ENCODE results near the gene MED13L.

Gene MED13L

DNA sequence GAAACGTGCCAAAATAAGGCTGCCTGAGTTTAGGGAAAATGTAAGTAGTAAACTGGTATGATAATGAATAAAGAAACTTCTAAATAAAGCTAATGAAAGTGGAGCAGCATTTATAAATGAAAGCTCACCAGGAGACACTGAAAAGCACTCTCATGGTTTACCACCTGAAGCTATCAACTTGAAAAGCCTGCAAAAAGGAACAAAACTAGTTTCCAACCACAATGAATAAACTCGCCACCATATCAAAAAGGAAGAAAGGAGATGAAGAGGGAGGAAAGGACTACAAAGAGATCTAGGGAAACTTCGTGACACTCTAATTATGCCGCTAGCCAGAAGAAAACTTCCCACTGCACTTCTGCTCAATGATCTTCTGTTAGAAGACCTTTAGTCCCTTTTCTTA is 66.7 kb downstream of the MED13L start:
- TF ChIP-seq FOXM1 (IDR thresholded peaks at IDR 0.05; ENCODE audit: borderline replicate concordance): no peak
- no peak for TF ChIP-seq ZNF384 (IDR thresholded peaks at IDR 0.05)
- no peak for TF ChIP-seq FOXK2 (IDR thresholded peaks at IDR 0.05)
- TF ChIP-seq, protein P1, sequence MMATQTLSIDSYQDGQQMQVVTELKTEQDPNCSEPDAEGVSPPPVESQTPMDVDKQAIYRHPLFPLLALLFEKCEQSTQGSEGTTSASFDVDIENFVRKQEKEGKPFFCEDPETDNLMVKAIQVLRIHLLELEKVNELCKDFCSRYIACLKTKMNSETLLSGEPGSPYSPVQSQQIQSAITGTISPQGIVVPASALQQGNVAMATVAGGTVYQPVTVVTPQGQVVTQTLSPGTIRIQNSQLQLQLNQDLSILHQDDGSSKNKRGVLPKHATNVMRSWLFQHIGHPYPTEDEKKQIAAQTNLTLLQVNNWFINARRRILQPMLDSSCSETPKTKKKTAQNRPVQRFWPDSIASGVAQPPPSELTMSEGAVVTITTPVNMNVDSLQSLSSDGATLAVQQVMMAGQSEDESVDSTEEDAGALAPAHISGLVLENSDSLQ (IDR thresholded peaks at IDR 0.05): no peak
- TF ChIP-seq L3MBTL2 (conservative IDR thresholded peaks at IDR 0.05): no peak
- CTCF ChIA-PET: interaction anchor here (0.6 kb wide), 1 partner anchor 110 kb away, joined by 11 read pairs; no protein-coding TSS in a partner anchor
- DNase-seq (ENCODE audit: extremely low spot score): no peak
- POLR2A ChIA-PET: no interaction called here

DNA sequence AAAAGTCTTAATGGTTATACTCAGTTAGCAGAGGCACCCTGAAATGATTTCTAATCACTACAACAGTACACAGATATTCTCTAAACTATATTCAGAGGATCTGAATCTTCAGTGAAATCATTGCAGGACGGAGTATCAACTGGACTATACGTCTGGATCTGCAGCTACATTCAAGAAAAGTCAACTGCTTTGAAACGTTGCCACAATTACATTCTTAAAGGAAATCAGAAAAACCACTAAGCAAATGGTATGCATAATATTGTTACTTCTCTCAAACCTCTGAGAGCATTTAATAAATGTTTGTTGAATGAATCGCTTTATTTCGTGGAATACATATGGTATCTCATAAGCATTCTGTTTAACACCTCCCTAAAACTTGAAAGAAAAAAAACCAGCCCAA is 67.4 kb downstream of the MED13L start:
- ChIA-PET POLR2A (no interaction called here), CTCF (no interaction called here)
- DNase-seq (ENCODE audit: extremely low spot score): no peak
- TF ChIP-seq L3MBTL2 (conservative IDR thresholded peaks at IDR 0.05) (no peak), LEF1 (IDR thresholded peaks at IDR 0.05; ENCODE audit: borderline replicate concordance) (no peak), ARNT (IDR thresholded peaks at IDR 0.05) (no peak), CTBP1 (IDR thresholded peaks at IDR 0.05; ENCODE audit: borderline replicate concordance) (no peak), TARDBP (IDR thresholded peaks at IDR 0.05) (no peak), HDGF (IDR thresholded peaks at IDR 0.05; ENCODE audit: borderline replicate concordance) (no peak), FOXA1 (IDR thresholded peaks at IDR 0.05) (no peak)

DNA sequence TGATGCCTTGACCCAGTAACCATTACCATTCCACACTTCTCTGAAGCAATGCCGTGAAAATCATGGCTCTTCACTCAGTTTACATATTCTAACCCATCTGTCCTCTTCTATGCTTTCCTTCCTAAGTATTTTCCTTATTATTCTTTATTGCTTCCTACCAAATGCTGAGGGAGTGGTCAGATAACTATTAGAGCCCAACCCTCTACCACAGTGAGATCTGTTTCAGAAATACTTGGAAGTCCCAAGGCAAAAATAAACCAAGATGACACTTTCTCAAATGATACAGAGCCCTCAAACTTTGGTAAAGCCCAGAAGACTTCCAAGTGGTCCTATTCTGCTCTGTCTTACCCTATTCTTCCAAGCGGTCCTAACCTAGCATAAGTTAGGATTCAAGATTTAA is 68.0 kb downstream of the MED13L start:
- POLR2A ChIA-PET: no interaction called here
- no peak for DNase-seq (ENCODE audit: extremely low spot score)
- CTCF ChIA-PET: no interaction called here

DNA sequence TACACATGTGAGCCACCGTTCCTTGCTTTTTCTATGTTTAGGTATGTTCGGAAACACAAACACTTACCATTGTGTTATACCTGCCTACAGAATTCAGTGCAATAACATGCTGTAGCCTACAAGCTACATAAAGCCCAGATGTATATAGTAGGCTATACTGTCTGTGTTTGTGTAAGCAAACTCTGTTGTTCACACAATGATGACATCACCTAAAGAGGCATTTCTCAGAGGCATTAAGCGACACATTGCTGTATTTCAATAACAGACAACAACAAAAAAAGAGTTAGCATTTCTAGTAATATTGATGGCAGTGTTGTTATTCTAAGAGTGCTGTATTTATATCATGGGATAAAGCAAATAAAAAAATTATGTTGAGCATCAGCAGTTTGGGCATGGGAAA is 70.2 kb downstream of the MED13L start:
- TF ChIP-seq FOXA1 (IDR thresholded peaks at IDR 0.05) (no peak), L3MBTL2 (conservative IDR thresholded peaks at IDR 0.05) (no peak), FOXM1 (IDR thresholded peaks at IDR 0.05; ENCODE audit: borderline replicate concordance) (no peak), ELF4 (IDR thresholded peaks at IDR 0.05) (no peak), ZNF384 (IDR thresholded peaks at IDR 0.05) (no peak), FOXK2 (IDR thresholded peaks at IDR 0.05) (no peak), ARNT (IDR thresholded peaks at IDR 0.05) (no peak), SP1 (IDR thresholded peaks at IDR 0.05) (no peak), CTBP1 (IDR thresholded peaks at IDR 0.05; ENCODE audit: borderline replicate concordance) (no peak), TARDBP (IDR thresholded peaks at IDR 0.05) (no peak), HDGF (IDR thresholded peaks at IDR 0.05; ENCODE audit: borderline replicate concordance) (no peak), LEF1 (IDR thresholded peaks at IDR 0.05; ENCODE audit: borderline replicate concordance) (no peak), SUZ12 (IDR thresholded peaks at IDR 0.05) (no peak)
- POLR2A ChIA-PET: no interaction called here
- CTCF ChIA-PET: no interaction called here
- no peak for DNase-seq (ENCODE audit: extremely low spot score)

More for the DNA sequence above, 68.0 kb downstream of the MED13L start:
- TF ChIP-seq TARDBP (IDR thresholded peaks at IDR 0.05) (no peak), FOXA1 (IDR thresholded peaks at IDR 0.05) (no peak), HDGF (IDR thresholded peaks at IDR 0.05; ENCODE audit: borderline replicate concordance) (no peak), ZNF384 (IDR thresholded peaks at IDR 0.05) (no peak), NFRKB (IDR thresholded peaks at IDR 0.05) (no peak), LEF1 (IDR thresholded peaks at IDR 0.05; ENCODE audit: borderline replicate concordance) (no peak), SUZ12 (IDR thresholded peaks at IDR 0.05) (no peak), ARNT (IDR thresholded peaks at IDR 0.05) (no peak), CTBP1 (IDR thresholded peaks at IDR 0.05; ENCODE audit: borderline replicate concordance) (no peak), BHLHE40 (IDR thresholded peaks at IDR 0.05; ENCODE audit: borderline replicate concordance) (no peak), ELF4 (IDR thresholded peaks at IDR 0.05) (no peak), FOXK2 (IDR thresholded peaks at IDR 0.05) (no peak), FOXM1 (IDR thresholded peaks at IDR 0.05; ENCODE audit: borderline replicate concordance) (no peak), SP1 (IDR thresholded peaks at IDR 0.05) (no peak)
- TF ChIP-seq, protein P1 (IDR thresholded peaks at IDR 0.05): no peak

DNA sequence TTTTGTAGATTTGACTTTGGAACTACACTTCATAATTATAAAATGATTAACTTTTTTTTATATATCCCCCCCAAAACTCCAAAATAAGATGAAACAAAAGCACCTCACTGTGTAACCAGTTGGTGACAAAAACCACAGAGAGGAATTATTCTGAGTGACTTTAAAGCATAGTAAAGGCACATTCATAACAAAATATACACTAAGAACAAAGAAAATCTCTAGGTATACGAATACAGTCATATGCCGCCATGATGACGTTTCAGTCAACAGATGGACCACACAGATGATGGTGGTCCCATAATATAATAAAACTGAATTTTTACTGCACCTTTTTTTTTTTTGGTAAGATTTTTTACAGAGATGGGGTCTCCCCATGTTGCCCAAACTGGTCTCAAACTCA is 70.7 kb downstream of the MED13L start:
- CTCF ChIA-PET: no interaction called here
- POLR2A ChIA-PET: no interaction called here
- DNase-seq (ENCODE audit: extremely low spot score): no peak
- no peak for TF ChIP-seq ELF4 (IDR thresholded peaks at IDR 0.05)

DNA sequence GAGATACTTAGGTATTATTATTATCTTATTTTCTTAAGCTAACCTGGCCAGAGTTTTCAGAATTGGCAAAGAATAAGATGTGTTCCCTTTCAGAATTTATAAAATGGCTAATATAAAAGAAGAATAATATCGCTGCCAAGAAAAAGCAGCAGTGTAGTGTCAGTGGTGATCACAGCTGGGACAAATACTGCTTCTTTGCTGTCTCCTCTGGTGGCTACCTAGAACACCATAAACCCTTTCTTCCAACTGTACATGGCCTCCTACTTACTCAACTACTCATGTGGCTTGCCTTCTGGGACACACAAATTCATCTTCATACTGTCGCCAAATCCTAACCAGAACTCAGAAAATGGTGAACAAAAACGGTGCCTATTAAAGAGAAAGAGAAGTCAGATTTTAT is 72.7 kb downstream of the MED13L start:
- ChIA-PET POLR2A (no interaction called here), CTCF (no interaction called here)
- DNase-seq (ENCODE audit: extremely low spot score): no peak
- no peak for TF ChIP-seq FOXM1 (IDR thresholded peaks at IDR 0.05; ENCODE audit: borderline replicate concordance)
- no peak for TF ChIP-seq FOXA1 (IDR thresholded peaks at IDR 0.05)
- TF ChIP-seq HDGF (IDR thresholded peaks at IDR 0.05; ENCODE audit: borderline replicate concordance): no peak
- no peak for TF ChIP-seq FOXK2 (IDR thresholded peaks at IDR 0.05)
- no peak for TF ChIP-seq NFRKB (IDR thresholded peaks at IDR 0.05)

DNA sequence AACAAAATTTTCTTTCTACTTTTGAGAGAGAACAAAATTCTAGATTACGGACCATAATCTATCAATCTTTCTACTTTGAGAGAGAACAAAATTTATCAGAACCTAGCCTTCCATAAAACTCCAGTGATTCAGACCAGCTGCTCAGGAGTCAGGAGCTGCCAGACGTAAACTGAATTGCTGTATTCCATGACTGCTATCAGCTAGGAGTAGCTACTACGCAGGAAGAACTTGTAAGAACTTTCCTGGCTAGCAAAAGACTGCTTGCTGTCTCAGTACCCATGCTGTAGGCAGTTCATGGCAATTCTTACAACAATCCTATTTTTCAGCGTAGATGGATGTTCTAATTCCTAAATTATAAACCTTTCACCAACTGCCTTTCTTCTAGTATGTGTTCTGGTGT is 73.3 kb downstream of the MED13L start:
- DNase-seq (ENCODE audit: extremely low spot score): no peak
- ChIA-PET CTCF (no interaction called here), POLR2A (no interaction called here)
- TF ChIP-seq ARNT (IDR thresholded peaks at IDR 0.05) (no peak), HDGF (IDR thresholded peaks at IDR 0.05; ENCODE audit: borderline replicate concordance) (no peak), FOXA1 (IDR thresholded peaks at IDR 0.05) (no peak), FOXM1 (IDR thresholded peaks at IDR 0.05; ENCODE audit: borderline replicate concordance) (no peak)

DNA sequence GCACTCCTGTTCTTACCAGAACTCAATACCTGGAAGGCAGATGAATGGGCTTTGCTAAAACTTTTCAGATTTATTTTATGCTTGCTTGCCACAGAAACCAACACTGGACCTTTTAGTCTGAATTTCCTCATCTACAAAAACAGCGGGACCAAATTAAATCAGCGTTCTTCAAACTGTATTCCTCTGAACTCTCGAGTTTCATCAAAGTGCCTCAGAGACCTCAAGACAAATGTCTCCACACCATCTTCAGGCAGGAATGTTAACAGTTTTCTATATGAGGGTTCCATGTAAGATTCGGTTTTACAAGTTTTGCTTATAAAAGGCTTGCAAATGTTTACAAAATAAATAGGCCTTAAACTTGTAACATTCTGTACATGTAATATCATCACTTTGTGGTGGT is 74.6 kb downstream of the MED13L start:
- DNase-seq (ENCODE audit: extremely low spot score): no peak
- POLR2A ChIA-PET: no interaction called here
- TF ChIP-seq FOXK2 (IDR thresholded peaks at IDR 0.05) (no peak), TARDBP (IDR thresholded peaks at IDR 0.05) (no peak), ELF4 (IDR thresholded peaks at IDR 0.05) (no peak), ZNF384 (IDR thresholded peaks at IDR 0.05) (no peak), ARNT (IDR thresholded peaks at IDR 0.05) (no peak), L3MBTL2 (conservative IDR thresholded peaks at IDR 0.05) (no peak), SP1 (IDR thresholded peaks at IDR 0.05) (no peak), CTBP1 (IDR thresholded peaks at IDR 0.05; ENCODE audit: borderline replicate concordance) (no peak), BHLHE40 (IDR thresholded peaks at IDR 0.05; ENCODE audit: borderline replicate concordance) (no peak), HDGF (IDR thresholded peaks at IDR 0.05; ENCODE audit: borderline replicate concordance) (no peak), SUZ12 (IDR thresholded peaks at IDR 0.05) (no peak)
- TF ChIP-seq, protein P1 (IDR thresholded peaks at IDR 0.05): no peak
- CTCF ChIA-PET: interaction anchor here (1.2 kb wide), 1 partner anchor 61 kb away, joined by 3 read pairs; no protein-coding TSS in a partner anchor

Measured in HEK293T (cell line).